Left lobe of liver (tissue), 2 donors: ENCODE results near the gene RIPK1. TPM values are rescaled to one million over a fixed set of nuclear protein-coding genes. Genes with fewer than 3 reads are reported as not detected.
"Not testable (repeated sequence)": the region's sequence is repeated elsewhere in the genome, so short reads cannot be mapped to it uniquely, and the experiment has no call there.

Experiments used
- ATAC-seq: fragments of 200-7000 bp; cut with Tn5 transposase; one replicate; pipeline ENCODE4 v1.9.1; 2020; ENCODE audit warnings: mild to moderate bottlenecking, moderate library complexity
- DNase-seq: peaks from one replicate; pipeline ENCODE4 v3.0.0-alpha.2; 2020; ENCODE audit warnings: low spot score
- total RNA-seq: library from RNA; stranded (reverse); gene quantifications from one replicate; pipeline ENCODE4 v1.2.1, GENCODE V29; 2021
- donor health status: DM: no; HTN: no; CAD: no; lungs with moderate emphysema.
- donor health status: DM: no; HTN: yes; CAD: no.

The RIPK1 gene
- total RNA-seq, 1 donor from 2014 or later, result 12.6 TPM

- no peak for DNase-seq
- peak; percentile 67 for ATAC-seq
These were observed 65.2 kb downstream of the RIPK1 start for GRCh38 chr6:3133515-3133914.

DNA sequence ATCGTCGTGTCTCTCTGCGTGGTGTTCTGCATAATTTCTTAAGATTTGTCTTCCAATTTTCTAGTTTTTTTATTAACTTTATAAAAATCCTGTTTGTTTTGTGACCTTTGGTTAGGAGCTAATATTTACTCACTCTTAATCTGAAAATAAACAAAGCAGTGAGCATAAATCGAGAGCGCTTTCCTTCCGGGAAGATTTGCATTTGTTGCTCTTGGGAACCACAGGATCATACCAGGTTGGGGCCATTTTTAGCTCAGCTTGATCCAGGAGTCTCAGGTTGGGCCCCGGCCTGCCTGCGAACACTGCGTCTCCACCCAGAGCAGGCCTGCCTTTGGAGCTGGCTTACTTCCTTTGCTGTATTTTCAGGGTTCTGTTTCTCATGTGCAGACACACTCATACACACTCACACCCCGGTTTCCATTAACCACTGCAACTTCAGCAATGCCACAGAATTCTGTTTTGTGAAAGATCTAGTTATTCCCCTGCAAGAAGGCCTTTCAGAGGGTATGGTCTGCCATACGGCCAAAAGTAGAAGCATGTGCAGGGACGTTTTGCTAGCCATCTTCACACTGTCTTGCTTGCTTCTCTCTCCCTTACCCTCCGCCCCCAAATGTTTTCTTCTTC is 67.5 kb downstream of the RIPK1 start:
- DNase-seq (no peak), ATAC-seq (peak; percentile 43)

DNA sequence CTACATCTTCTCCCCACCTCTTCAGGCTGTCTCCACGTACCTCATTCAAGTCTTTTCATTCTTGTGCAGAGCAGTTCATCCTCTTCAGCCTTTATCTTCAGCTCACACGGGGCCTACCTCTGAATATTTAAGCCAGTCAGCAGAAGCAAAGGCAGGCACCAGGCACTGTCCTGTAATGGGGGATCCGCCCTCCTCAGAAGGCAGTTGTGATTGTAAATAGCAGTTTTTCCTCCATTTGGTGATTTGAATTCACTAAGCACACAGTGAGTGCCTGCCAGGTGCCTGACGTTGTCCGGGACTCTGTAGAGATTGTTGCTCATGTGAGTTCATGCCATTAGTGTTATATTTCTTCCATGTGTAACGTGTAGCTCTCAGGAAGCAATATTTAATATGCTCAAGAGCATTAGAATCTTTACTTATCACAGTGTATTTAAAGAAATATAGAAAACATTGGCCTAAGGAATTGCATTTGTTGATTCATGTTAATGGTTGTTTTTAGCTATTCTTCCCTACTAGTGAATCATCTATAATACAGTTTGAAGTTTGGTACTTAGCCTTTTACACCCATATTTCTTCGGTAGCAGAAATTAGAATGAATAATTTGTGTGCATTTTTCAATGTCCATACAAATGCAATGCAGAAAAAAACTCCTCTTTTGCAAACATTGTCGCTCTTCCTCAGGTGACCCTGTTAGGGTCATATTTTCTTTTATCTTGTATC is 68.2 kb downstream of the RIPK1 start:
- ATAC-seq (no peak), DNase-seq (no peak)

DNA sequence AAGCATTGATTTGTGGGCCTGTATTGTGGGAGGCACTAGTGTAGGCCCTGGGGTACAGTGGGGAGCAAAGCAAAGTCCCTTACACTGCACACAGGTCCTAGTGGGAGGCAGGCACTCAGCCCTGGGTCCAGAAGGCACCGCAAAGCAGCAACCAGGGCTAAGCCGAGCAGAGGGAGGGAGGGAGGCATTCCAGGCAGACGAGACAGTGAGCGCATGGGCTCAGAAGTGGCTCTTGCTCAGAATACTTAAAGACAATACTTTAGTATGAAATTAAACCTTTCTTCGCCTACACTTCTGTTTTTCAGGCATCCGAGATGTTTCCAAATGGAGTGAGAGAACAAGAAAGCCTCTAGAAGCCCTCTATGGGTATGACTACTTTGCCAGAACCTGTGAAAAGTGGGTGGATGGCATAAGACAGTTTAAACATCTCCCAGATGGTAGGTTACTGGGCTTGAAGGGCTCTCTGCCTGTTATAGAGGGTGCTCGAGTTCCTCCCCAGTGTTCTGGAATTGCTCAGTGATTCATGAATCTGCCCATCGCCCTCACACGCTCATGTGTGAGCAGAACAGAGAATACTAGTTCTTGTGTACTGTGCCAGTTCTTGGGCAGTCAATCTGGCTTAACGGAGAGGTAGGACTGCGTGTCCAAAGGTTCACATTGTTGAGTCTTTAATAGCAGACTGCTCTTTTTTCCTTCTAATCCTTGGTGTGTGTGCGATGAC is 68.9 kb downstream of the RIPK1 start:
- ATAC-seq (peak; percentile 50), DNase-seq (no peak)

DNA sequence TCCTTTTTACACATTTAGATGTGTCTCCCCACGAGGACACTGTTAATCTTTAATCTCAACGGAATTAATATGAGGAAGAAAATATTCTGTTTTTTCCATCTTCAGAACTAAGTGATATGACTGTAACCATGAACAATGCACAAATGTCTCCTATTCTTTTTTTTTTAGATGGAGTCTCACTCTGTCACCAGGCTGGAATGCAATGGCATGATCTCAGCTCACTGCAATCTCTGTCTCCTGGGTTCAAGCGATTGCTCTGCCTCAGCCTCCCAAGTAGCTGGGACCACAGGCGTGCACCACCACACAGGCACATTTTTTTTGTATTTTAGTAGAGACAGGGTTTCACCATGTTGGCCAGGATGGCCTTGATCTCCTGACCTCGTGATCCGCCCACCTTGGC is 69.6 kb downstream of the RIPK1 start:
- not testable (repeated sequence) for ATAC-seq, DNase-seq

- DNase-seq (no peak), ATAC-seq (no peak)
These were observed 70.0 kb downstream of the RIPK1 start for GRCh38 chr6:3138341-3138740.

DNA sequence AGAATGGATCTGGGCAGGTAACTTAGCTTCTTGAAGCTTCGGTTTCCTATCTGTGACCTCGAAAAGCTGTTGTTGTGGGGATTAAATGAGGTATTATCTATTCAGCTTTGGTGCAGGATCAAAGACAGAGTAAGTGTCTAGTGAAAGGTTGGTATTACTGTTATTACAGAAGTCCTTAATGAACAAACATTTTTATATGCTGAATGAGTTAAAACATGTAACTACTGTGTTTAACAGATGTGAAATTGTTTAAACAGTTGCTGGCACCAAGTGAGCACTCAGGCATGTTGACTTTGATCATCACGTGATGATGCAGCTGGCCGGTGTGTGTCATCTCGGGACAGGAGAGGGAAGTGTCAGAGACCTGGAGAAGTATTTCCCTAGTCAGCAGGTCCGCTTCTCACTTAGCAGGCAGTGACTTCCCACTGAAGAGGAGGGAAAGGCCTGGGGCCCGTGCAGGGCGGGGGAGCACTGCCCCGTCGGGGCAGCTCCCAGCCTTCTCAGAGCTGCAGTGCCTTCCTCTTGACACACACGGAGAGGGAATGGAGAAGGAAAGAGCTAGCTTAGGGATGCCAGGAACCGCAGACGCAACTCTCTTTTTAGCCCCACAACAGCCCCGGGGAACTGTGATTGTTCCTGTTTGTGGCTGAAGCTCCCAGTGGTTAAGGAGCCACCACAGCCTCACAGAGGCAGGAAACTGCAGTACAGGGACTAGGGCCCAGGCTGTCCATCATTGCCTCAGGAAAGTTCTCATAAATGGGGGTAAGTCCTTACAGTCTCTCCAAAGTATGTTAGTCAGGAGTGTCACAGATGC is 71.0 kb downstream of the RIPK1 start:
- DNase-seq (peak; percentile 92), ATAC-seq (peak; percentile 80)

DNA sequence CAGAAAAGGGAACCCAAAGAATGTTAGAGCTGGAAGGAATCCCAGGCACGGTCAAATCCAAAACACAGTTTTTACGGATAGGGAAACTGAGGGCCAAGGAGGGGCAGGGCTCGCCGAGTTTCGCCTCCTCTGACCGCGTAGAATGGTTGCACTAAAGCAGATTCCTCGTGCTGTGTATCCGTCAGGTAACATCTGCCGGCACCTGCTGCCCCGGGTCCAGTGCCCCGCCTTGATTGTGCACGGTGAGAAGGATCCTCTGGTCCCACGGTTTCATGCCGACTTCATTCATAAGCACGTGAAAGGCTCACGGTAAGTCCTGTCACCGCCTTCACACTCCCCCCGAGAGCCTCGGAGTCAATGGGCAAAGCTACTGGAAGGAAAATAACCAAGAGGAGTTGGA is 71.9 kb downstream of the RIPK1 start:
- no peak for DNase-seq
- no peak for ATAC-seq

GRCh38 chr6:3142536-3142935 is 74.2 kb downstream of the RIPK1 start:
- DNase-seq, result no peak
- no peak for ATAC-seq

DNA sequence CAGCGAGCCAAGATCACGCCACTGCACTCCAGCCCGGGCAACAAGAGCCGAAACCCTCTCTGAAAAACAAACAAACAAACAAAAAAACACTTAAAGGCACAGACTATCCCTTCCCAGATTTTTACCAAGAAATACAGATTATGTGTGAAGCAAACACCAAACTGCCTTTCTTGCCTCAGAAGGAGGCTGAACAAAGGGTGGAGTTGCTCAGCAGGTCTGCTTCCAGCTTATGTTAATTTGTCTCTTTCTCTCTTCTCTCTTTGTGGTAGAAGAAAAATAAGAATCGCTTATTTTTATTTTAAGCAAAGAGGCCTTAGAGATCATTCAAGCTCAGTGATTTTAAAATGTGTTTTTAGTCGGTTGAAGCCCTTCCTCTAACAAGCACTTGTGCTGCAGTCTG is 74.9 kb downstream of the RIPK1 start:
- ATAC-seq, result no peak

DNA sequence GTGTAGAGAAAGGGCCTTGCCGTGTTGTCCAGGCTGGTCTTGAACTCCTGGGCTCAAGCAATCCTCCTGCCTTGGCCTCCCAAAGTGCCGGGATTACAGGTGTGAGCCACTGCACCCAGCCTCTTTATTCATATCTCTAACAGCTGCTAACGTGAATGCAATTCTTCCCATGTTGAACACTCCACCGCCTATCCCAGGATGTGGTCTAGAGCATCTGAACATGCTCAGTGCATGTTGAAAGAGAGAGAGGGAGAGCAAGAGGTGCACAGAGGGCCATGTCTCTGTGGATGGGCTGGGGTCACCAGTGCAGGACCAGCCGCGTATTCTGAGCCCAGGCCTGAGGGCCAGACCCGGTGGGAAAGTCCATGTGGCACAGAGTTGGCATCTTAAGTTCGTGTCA is 76.3 kb downstream of the RIPK1 start:
- ATAC-seq, result no peak
- no peak for DNase-seq

More for the DNA sequence above, 74.9 kb downstream of the RIPK1 start:
- no peak for DNase-seq

DNA sequence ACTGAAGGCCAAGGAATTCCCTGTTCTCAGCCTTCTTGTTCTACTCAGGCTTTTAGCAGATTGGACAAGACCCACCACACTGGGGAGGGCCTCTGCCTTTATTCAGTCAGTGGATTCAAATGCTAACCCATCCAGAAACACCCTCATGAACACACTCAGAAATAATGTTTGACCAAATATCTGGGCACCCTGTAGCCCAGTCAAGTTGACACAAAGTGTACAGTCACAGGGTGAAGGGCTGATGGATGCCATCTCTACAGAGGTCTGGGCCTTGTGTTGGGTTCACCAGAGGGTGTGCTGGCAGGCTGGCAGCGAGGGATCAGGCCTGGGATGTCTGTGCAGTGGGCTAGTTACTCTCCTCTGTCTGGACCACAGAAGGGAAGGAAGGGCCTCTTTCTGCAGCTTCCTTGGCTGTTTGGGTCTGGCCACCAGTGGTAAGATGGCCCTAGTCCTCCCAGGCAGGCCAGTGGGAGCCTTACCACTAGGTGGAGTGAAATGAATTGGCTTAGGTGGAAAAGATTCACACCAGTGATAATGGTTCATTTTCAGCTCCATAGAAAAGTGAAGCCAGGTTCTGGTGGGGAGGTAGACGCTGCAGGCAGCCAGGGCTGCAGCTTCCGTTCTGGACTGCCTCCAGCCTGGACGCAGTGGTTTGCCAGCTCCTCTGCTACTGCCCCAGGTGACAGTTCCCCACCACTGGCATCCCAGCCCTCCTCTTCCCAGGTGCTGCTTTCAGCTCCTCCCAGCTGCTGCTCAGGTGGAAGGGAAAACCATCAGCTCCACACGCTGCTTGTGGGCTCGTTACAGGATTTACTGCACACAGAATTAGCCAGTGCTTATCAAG is 79.8 kb downstream of the RIPK1 start:
- ATAC-seq (peak; percentile 54), DNase-seq (no peak)

DNA sequence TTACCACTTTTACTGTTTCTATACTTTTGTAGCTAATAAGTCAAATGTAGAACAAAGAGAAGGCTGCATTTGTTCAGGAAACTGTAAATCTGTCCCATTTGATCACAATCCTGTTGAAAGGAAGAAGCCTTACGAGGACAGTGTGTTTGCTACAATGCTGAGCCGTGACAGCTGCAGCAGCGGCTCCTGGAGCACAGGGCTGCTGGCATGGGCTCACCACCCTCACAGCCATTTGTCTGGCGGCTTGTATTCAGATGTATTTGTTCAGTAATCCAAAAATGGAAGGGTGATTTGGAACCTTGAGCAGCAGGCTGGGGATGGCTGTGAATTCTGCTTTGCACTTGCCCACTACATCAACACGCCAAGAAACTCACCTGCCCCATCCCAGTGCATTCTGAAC is 83.4 kb downstream of the RIPK1 start:
- DNase-seq (no peak), ATAC-seq (peak; percentile 28)

- DNase-seq (no peak), ATAC-seq (no peak)
These were observed 84.4 kb downstream of the RIPK1 start for GRCh38 chr6:3152689-3153088.

- ATAC-seq, result peak; percentile 49
- not testable (repeated sequence) for DNase-seq
These were observed 87.1 kb downstream of the RIPK1 start for GRCh38 chr6:3155416-3155815.

GRCh38 chr6:3156184-3157130 is 88.2 kb downstream of the RIPK1 start:
- peak; percentile 43 for ATAC-seq
- not testable (repeated sequence) for DNase-seq

DNA sequence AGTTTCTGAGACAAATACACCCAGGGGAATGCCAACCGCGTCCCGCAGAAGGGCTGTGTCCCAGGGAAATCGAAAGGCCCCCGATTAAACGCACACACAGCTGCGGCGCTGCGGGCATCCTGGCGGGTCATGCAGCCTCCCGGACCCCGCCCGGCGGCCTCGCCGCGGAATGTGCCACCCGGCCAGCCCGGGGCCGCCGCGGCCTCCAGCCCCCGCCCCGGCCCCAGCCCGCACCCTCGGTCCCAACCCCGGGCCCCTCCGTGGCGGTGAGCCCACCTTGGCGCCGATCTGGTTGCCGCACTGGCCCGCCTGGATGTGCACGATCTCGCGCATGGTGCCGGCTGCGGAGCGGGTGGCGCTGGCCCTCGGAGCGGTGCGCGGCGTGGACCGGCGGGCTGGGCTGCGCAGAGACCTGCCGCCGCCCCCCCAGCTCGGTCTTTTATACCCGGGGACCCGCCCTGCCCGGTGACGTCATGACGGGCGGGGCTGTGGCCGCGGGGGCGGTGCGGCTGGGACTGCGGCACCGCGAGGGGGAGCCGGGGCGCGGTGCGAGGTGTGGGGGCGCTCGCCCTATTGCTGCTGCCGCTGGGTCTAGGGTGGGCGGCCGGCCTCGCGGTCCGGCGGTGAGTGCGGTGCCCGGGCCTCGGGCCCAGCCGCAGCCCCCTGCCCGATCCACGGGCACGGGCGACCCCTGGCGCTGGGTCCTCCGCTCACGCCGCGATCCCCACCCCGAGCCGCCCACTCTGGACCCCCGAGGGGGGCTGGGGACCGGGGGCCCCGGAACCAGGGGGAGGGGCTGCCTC is 89.0 kb downstream of the RIPK1 start, which contains the start of gene TUBB2A:
TUBB2A (minus strand) TSS at position 414 of the 803 bp plus-strand sequence; CDS start at position 333, 81 bp downstream.
- DNase-seq (peak; percentile 85), ATAC-seq (peak; percentile 84)
